HG03439 (cell line): ENCODE measurements around the gene TMA7.

Experiments used
- ATAC-seq: cut with Tn5 transposase; IDR thresholded peaks from one replicate; pipeline ENCODE4 v1.9.1; 2021; ENCODE audit warnings: mild to moderate bottlenecking, moderate library complexity; ENCODE audit not compliant: unreplicated experiment

TMA7 gene

DNA sequence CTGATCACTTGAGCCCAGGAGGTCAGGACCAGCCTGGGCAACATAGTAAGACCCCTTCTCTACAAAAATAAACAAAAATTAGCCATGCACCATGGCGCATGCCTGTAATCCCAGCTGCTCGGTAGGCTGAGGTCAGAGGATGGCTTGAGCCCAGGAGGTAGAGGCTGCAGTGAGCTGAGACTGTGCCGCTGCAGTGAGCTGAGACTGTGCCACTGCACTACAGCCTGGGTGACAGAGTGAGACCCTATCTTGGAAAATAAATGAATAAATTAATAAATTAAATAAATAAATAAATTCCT lies 53.1 kb downstream of the TMA7 start:
- no peak for ATAC-seq
